Uterus (tissue), 2 donors: ENCODE data around the gene FUT6.

Experiments used
- POLR2A ChIP-seq, 2 donors: fragments of 450-650 bp; IDR thresholded peaks; one replicate each; pipeline ENCODE4 v1.6.1; 2016; ENCODE audit warnings: antibody characterized with exemption in 2 of 2, mild to moderate bottlenecking in 1 of 2, moderate library complexity in 1 of 2
- TF ChIP-seq, protein P1 (sequence below), 4 experiments: fragments of 200-600 bp in 2 of 4; fragments of 450-650 bp in 2 of 4; sonication (generic) in 2 of 4; IDR thresholded peaks; one replicate each; pipeline ENCODE4 v1.5.1; 2016 to 2019; ENCODE audit warnings: antibody characterized with exemption in 4 of 4, mild to moderate bottlenecking in 2 of 4, moderate library complexity in 1 of 4

DNA sequence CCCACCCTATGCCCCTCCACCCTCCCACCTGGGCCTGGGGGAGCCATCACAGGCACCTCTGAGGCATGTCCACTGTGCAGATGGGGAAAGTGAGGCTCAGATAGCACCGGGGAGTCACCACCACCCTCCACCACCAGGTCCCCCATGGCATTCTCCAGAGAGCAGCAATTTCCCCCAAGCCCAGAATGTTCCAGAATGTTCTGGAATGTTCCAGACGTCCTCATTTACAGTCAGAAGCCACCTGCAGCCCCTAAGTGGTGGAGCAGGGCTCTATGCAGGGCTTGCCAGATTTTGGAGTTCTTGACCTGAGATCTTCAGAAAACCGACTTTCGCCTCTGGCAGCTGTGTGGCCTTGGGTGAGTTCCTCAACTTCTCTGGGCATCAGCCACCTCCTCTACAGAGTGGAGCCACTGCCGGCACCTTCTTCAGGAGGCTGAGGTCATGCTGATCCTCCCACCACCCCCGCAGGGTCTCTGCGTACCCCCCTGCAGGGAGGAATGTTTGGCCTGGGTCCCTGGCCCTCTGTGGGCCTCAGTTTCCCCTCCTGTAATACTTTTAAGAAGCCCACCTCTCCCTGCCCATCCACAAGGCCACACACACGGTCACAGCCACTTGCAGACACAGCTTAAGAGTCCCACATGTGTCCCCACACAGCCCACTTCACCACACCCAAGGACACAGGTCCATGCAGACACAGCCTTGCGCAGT, 24.7 kb upstream of the FUT6 start:
- TF ChIP-seq POLR2A (IDR thresholded peaks at IDR 0.05): no peak
- TF ChIP-seq, protein P1, sequence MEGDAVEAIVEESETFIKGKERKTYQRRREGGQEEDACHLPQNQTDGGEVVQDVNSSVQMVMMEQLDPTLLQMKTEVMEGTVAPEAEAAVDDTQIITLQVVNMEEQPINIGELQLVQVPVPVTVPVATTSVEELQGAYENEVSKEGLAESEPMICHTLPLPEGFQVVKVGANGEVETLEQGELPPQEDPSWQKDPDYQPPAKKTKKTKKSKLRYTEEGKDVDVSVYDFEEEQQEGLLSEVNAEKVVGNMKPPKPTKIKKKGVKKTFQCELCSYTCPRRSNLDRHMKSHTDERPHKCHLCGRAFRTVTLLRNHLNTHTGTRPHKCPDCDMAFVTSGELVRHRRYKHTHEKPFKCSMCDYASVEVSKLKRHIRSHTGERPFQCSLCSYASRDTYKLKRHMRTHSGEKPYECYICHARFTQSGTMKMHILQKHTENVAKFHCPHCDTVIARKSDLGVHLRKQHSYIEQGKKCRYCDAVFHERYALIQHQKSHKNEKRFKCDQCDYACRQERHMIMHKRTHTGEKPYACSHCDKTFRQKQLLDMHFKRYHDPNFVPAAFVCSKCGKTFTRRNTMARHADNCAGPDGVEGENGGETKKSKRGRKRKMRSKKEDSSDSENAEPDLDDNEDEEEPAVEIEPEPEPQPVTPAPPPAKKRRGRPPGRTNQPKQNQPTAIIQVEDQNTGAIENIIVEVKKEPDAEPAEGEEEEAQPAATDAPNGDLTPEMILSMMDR (IDR thresholded peaks at IDR 0.05): no peak
